Colonic mucosa (tissue), 4 donors: Measurements from ENCODE around the gene CARD19. TPM values are rescaled to one million over a fixed set of nuclear protein-coding genes. Genes with fewer than 3 reads are reported as not detected.

Source experiments
- DNase-seq: peaks from one replicate; pipeline ENCODE4 v3.0.0-alpha.2; 2020
- H3K27ac ChIP-seq: fragments of 200-600 bp; one replicate; pipeline ENCODE4 v1.8.0; 2021
- H3K27me3 ChIP-seq: fragments of 200-600 bp; one replicate; pipeline ENCODE4 v1.8.0; 2021
- H3K36me3 ChIP-seq: fragments of 200-600 bp; one replicate; pipeline ENCODE4 v1.8.0; 2021
- H3K4me1 ChIP-seq: fragments of 200-600 bp; one replicate; pipeline ENCODE4 v1.8.0; 2021; ENCODE audit warnings: mild to moderate bottlenecking
- H3K4me3 ChIP-seq: fragments of 200-600 bp; one replicate; pipeline ENCODE4 v1.8.0; 2021
- H3K9ac ChIP-seq, 2 donors: one replicate each; pipeline ENCODE4 v1.7.0; 2013; ENCODE audit warnings: control low read depth in 2 of 2, low read depth in 2 of 2, low read length in 2 of 2
- H3K9me3 ChIP-seq: fragments of 200-600 bp; one replicate; pipeline ENCODE4 v1.8.0; 2021
- CTCF ChIP-seq: fragments of 200-600 bp; IDR thresholded peaks from one replicate; pipeline ENCODE4 v1.8.0; 2022; ENCODE audit warnings: antibody characterized with exemption, mild to moderate bottlenecking
- intact Hi-C: fragments of 100-400 bp; cut with DNase I; formaldehyde crosslinking; loops from one replicate; pipeline ENCODE4 v1.14.1; 2022
- total RNA-seq, 2 donors: library from RNA; stranded (reverse); fragmentation: NEBNext Ultra II Directional in 1 of 2; extraction: Animal tissue kit (Norgen Biotek cat#: 25700) in 1 of 2; gene quantifications; one replicate each; pipeline ENCODE4 v1.2.1, GENCODE V29; 2021
- donor health status: healthy.
- donor health status: DM: no; HTN: no; CAD: no.
- donor health status: DM: no; HTN: no; CAD: no.

CARD19 gene
- total RNA-seq, 2 donors from 2014 or later: 48.6 to 56.3 TPM

GRCh38 chr9:93130861-93131481 is 35.0 kb downstream of the CARD19 start:
- DNase-seq: no peak
- peak overlapping the region; percentile 40 to 67 for H3K9ac ChIP-seq
- intact Hi-C loops: no loop called here
- H3K9me3 ChIP-seq: no peaks in the 10 kb centered on the region
- no peaks in the 10 kb centered on the region for H3K36me3 ChIP-seq
- peaks cover 28% of the 10 kb centered on the region for H3K4me1 ChIP-seq
- no peak for TF ChIP-seq CTCF
- peak overlapping the region; percentile 83 for H3K27ac ChIP-seq
- H3K27me3 ChIP-seq: no peaks in the 10 kb centered on the region
- H3K4me3 ChIP-seq: no peak overlapping the region

- H3K36me3 ChIP-seq: no peaks in the 10 kb centered on the region
- H3K4me1 ChIP-seq: peaks cover 28% of the 10 kb centered on the region
- DNase-seq: no peak
- H3K27me3 ChIP-seq: no peaks in the 10 kb centered on the region
- peak overlapping the region; percentile 40 to 95 for H3K9ac ChIP-seq
- H3K4me3 ChIP-seq: peak overlapping the region; percentile 71
- H3K27ac ChIP-seq: peak overlapping the region; percentile 83
- no peak for TF ChIP-seq CTCF
- intact Hi-C loops: no loop called here
- no peaks in the 10 kb centered on the region for H3K9me3 ChIP-seq
These were observed 35.7 kb downstream of the CARD19 start for GRCh38 chr9:93131599-93132286.

- intact Hi-C loops: no loop called here
These were observed 36.4 kb downstream of the CARD19 start for GRCh38 chr9:93132287-93132927.

GRCh38 chr9:93132946-93133680 is 37.1 kb downstream of the CARD19 start:
- peak; percentile 54 for DNase-seq
- no peak for TF ChIP-seq CTCF
- Histone ChIP-seq H3K4me1 (peaks cover 23% of the 10 kb centered on the region), H3K9me3 (no peaks in the 10 kb centered on the region), H3K36me3 (no peaks in the 10 kb centered on the region), H3K4me3 (peak overlapping the region; percentile 71), H3K9ac (peak overlapping the region; percentile 59 to 95), H3K27me3 (no peaks in the 10 kb centered on the region), H3K27ac (peak overlapping the region; percentile 83)
- intact Hi-C loops: no loop called here

More at GRCh38 chr9:93132287-93132927, 36.4 kb downstream of the CARD19 start:
- Histone ChIP-seq H3K4me1 (peaks cover 23% of the 10 kb centered on the region), H3K27me3 (no peaks in the 10 kb centered on the region), H3K27ac (peak overlapping the region; percentile 83), H3K9me3 (no peaks in the 10 kb centered on the region), H3K4me3 (peak overlapping the region; percentile 71), H3K9ac (peak overlapping the region; percentile 59 to 95), H3K36me3 (no peaks in the 10 kb centered on the region)
- peak; percentile 75 for DNase-seq
- no peak for TF ChIP-seq CTCF

GRCh38 chr9:93133681-93134014 is 37.6 kb downstream of the CARD19 start:
- Histone ChIP-seq H3K27ac (peak overlapping the region; percentile 83), H3K4me3 (peak overlapping the region; percentile 71), H3K9ac (peak overlapping the region; percentile 59 to 95), H3K27me3 (no peaks in the 10 kb centered on the region), H3K36me3 (no peaks in the 10 kb centered on the region), H3K4me1 (peaks cover 23% of the 10 kb centered on the region), H3K9me3 (no peaks in the 10 kb centered on the region)
- peak; percentile 81 for DNase-seq
- intact Hi-C loops: no loop called here
- TF ChIP-seq CTCF: no peak
